ENCODE measurements around the gene CISTR. TPM values are rescaled to one million over a fixed set of nuclear protein-coding genes. Genes with fewer than 3 reads are reported as not detected.

CISTR gene
- total and polyA plus RNA-seq, 3 donors from 2014 or later, result not detected

DNA sequence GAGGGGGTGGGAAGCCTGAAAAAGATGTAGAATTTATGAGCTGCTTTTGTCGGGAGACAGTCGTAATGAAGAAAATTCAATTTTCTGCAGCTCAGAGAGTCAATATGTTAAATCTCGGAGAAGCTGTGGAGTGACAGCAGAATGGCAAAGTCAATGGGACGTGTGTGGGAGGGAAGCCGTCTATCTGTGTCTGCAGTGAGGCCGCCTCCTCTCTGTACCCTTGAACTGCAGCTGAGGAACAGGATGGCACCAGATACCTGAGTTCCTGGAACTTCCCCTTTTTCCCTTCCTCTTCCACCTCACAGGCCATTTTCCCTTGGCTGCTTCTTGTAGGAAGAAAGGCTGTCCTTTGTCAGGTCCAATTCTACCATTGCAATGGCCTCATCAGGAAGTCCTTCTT lies 15.2 kb downstream of the CISTR start:
- DNase-seq, result no peak
- no peak overlapping the region for H3K27ac ChIP-seq
- no peak for TF ChIP-seq POLR2A (IDR thresholded peaks at IDR 0.05)
- TF ChIP-seq, protein P1, sequence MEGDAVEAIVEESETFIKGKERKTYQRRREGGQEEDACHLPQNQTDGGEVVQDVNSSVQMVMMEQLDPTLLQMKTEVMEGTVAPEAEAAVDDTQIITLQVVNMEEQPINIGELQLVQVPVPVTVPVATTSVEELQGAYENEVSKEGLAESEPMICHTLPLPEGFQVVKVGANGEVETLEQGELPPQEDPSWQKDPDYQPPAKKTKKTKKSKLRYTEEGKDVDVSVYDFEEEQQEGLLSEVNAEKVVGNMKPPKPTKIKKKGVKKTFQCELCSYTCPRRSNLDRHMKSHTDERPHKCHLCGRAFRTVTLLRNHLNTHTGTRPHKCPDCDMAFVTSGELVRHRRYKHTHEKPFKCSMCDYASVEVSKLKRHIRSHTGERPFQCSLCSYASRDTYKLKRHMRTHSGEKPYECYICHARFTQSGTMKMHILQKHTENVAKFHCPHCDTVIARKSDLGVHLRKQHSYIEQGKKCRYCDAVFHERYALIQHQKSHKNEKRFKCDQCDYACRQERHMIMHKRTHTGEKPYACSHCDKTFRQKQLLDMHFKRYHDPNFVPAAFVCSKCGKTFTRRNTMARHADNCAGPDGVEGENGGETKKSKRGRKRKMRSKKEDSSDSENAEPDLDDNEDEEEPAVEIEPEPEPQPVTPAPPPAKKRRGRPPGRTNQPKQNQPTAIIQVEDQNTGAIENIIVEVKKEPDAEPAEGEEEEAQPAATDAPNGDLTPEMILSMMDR (IDR thresholded peaks at IDR 0.05), result no peak
- no peaks in the 10 kb centered on the region for H3K27me3 ChIP-seq
- intact Hi-C loops (cut with DNase I; ENCODE audit: low total_unique reads), result no loop called here
- H3K9me3 ChIP-seq, result no peaks in the 10 kb centered on the region
- H3K4me1 ChIP-seq, result peaks cover 16% of the 10 kb centered on the region
- H3K4me3 ChIP-seq, result no peak overlapping the region
- H3K36me3 ChIP-seq (ENCODE audit: low read depth, missing control alignments), result no peaks in the 10 kb centered on the region
- 65 to 83% methylated on average over 6 of the region's 6 CpGs for WGBS, 2 donors

DNA sequence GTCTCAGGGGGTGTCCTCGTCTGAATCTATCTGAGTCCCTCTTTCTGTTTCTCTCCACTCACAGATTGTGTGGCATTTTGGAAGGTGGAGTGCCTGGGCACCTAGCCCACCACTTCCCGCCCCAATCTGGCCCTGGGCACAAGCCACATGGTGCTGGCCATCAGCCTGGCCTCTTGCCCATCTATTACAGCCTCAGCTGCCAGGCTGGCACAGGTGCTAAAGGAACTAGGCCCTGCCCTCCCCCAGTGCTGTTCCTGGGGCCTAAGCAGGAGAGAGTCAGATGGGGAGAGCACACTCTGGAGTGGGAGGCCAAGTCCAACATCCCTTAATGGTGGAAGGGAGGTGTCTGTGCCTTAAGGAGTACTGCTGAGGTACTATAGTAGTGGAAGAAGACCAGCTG lies 16.2 kb downstream of the CISTR start:
- H3K27me3 ChIP-seq, result no peaks in the 10 kb centered on the region

DNA sequence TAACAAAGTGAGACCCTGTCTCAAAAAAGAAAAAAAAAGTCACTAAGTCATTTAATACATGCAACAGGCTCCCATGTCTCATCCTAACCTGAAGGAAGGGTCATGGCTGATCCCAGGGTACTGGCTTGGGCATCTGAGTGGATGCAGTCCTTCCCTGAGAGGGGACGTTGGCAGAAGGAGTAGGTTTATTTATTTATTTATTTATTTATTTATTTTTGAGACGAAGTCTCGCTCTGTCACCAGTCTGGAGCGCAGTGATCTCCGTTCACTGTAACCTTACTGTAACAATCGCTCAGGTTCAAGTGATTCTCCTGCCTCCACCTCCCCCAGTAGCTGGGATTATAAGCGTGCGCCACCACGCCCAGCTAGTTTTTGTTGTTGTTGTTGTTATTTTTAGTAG lies 17.4 kb downstream of the CISTR start:
- Histone ChIP-seq H3K9me3 (no peaks in the 10 kb centered on the region), H3K27ac (no peak overlapping the region), H3K4me3 (no peak overlapping the region), H3K4me1 (peaks cover 9% of the 10 kb centered on the region), H3K36me3 (ENCODE audit: low read depth, missing control alignments) (no peaks in the 10 kb centered on the region), H3K27me3 (no peaks in the 10 kb centered on the region)
- TF ChIP-seq POLR2A (IDR thresholded peaks at IDR 0.05), result no peak
- TF ChIP-seq, protein P1 (IDR thresholded peaks at IDR 0.05), result no peak
- WGBS, 2 donors, result 89 to 92% methylated on average over 9 of the region's 9 CpGs
- intact Hi-C loops (cut with DNase I; ENCODE audit: low total_unique reads), result no loop called here
- DNase-seq, result no peak

More for the DNA sequence above, 16.2 kb downstream of the CISTR start:
- Histone ChIP-seq H3K27ac (no peak overlapping the region), H3K4me3 (no peak overlapping the region), H3K9me3 (no peaks in the 10 kb centered on the region), H3K36me3 (ENCODE audit: low read depth, missing control alignments) (no peaks in the 10 kb centered on the region), H3K4me1 (peaks cover 16% of the 10 kb centered on the region)
- intact Hi-C loops (cut with DNase I; ENCODE audit: low total_unique reads), result no loop called here
- WGBS, 2 donors, result 67 to 95% methylated on average over 2 of the region's 2 CpGs
- TF ChIP-seq, protein P1 (IDR thresholded peaks at IDR 0.05), result no peak
- TF ChIP-seq POLR2A (IDR thresholded peaks at IDR 0.05), result no peak
- DNase-seq, result no peak

DNA sequence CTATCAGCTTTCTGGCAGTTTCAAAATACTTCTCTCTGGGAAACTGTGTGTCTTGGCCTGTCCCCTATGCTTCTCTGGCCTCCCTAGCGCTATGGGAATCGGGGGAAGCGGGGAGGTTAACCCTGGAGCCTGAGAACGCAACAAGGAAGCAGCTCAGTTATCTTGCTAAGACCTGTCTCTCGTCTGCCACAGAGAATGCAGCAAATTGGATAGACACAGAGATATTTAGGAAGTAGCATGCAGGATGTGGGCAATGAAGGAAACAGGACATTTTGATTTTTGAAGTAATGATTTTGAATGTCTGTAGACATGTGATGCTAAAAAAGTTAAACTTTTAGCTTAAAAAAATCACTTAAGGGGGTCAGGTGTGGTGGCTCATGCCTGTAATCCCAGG lies 18.0 kb downstream of the CISTR start:
- TF ChIP-seq, protein P1 (IDR thresholded peaks at IDR 0.05), result no peak
- no peak for TF ChIP-seq POLR2A (IDR thresholded peaks at IDR 0.05)
- no peak overlapping the region for H3K27ac ChIP-seq
- H3K27me3 ChIP-seq, result no peaks in the 10 kb centered on the region
- DNase-seq, result no peak
- no peaks in the 10 kb centered on the region for H3K9me3 ChIP-seq
- 70 to 81% methylated on average over 5 of the region's 5 CpGs for WGBS, 2 donors
- H3K4me3 ChIP-seq, result no peak overlapping the region
- no peaks in the 10 kb centered on the region for H3K36me3 ChIP-seq (ENCODE audit: low read depth, missing control alignments)
- peaks cover 4% of the 10 kb centered on the region for H3K4me1 ChIP-seq
- intact Hi-C loops (cut with DNase I; ENCODE audit: low total_unique reads), result no loop called here

DNA sequence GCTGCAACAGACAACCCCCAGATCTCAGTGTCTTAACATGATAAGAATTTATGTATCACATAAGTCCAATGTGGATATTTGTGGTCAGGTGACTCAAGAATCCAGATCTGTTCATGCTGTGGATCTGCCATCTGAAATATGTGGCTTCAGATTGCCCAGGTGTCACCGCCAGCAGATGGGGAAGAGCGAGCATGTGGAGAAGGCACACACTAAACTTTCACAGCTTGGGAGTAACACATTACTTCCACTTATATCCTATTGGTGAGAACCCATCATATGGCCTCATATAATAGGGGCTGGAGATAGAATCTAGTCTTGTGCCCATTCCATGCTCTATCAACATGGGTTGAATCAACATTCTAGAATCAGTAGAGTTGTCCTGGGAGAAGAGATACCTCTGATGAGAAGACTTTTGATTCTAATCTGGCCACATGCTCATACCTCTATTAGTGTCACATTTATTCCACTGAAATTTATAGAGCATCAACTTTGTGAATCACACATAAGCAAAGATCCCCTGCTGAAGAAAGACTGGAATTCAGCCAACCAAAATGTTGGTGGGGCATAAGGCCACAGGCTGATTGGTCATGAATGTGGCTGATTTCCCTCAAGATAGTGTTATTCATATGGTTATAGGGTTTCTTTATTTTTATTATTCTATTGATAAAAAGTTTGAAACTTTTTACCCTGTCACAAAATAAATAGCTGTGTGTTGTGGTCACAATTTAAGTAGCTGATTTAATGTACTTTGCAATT lies 18.6 kb downstream of the CISTR start:
- Histone ChIP-seq H3K4me3 (no peak overlapping the region), H3K36me3 (ENCODE audit: low read depth, missing control alignments) (no peaks in the 10 kb centered on the region), H3K27me3 (no peaks in the 10 kb centered on the region), H3K27ac (no peak overlapping the region), H3K9me3 (no peaks in the 10 kb centered on the region), H3K4me1 (no peaks in the 10 kb centered on the region)
- 85 to 96% methylated on average over 2 of the region's 2 CpGs for WGBS, 2 donors
- intact Hi-C loops (cut with DNase I; ENCODE audit: low total_unique reads), result no loop called here
- TF ChIP-seq, protein P1 (IDR thresholded peaks at IDR 0.05), result no peak
- no peak for TF ChIP-seq POLR2A (IDR thresholded peaks at IDR 0.05)
- no peak for DNase-seq

Data from testis (tissue), 3 donors.